ENCODE results near the gene CACNB2.

DNA sequence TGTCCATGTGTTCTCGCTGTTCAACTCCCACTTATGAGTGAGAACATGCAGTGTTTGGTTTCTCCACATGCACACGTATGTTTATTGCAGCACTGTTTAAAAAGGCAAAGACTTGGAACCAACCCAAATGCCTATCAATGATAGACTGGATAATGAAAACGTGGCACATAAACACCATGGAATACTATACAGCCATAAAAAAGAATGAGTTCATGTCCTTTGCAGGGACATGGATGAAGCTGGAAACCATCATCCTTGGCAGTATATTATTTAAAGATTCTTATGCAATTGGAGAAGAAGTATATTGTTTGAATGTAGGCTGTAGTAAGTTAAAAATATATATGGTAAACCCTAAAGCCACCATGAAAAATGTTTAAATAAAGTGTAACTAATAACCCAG is 7.2 kb upstream of the CACNB2 start:
- no peak for TF ChIP-seq POLR2A (IDR thresholded peaks at IDR 0.05; ENCODE audit: low read depth)
- no peak for TF ChIP-seq CTCF (IDR thresholded peaks at IDR 0.05)

Data from esophagus muscularis mucosa (tissue), 3 donors.